Subcutaneous abdominal adipose tissue (tissue), 5 donors: ENCODE results near the gene SLC37A1.

Experiments used
- H3K27ac ChIP-seq: one replicate; pipeline ENCODE4 v1.7.0; 2013; ENCODE audit warnings: low read depth, mild to moderate bottlenecking, inconsistent platforms, low read length, moderate library complexity
- H3K27me3 ChIP-seq, 5 donors: one replicate each; pipeline ENCODE4 v1.7.0; 2013; ENCODE audit warnings: low read length in 5 of 5, inconsistent platforms in 1 of 5; ENCODE audit not compliant: control insufficient read depth in 5 of 5, insufficient read depth in 4 of 5
- H3K36me3 ChIP-seq, 5 donors: one replicate each; pipeline ENCODE4 v1.7.0; 2013; ENCODE audit warnings: low read length in 5 of 5; ENCODE audit not compliant: control insufficient read depth in 5 of 5, insufficient read depth in 5 of 5
- H3K4me1 ChIP-seq, 5 donors: one replicate each; pipeline ENCODE4 v1.7.0; 2013; ENCODE audit warnings: low read length in 5 of 5, mild to moderate bottlenecking in 3 of 5, moderate library complexity in 1 of 5; ENCODE audit not compliant: control insufficient read depth in 5 of 5, insufficient read depth in 5 of 5
- H3K4me3 ChIP-seq, 5 donors: one replicate each; pipeline ENCODE4 v1.7.0; 2013; ENCODE audit warnings: low read length in 5 of 5, low read depth in 1 of 5
- H3K9ac ChIP-seq, 5 donors: one replicate each; pipeline ENCODE4 v1.7.0; 2013; ENCODE audit warnings: low read length in 5 of 5, mild to moderate bottlenecking in 4 of 5, moderate library complexity in 3 of 5
- H3K9me3 ChIP-seq, 5 donors: one replicate each; pipeline ENCODE4 v1.7.0; 2013; ENCODE audit warnings: low read length in 5 of 5; ENCODE audit not compliant: control insufficient read depth in 5 of 5
- donor health status: healthy.
- donor health status: healthy.
- donor health status: healthy.
- donor health status: healthy.
- donor health status: healthy.

Gene SLC37A1

GRCh38 chr21:42616941-42617340 is 103.3 kb downstream of the SLC37A1 start:
- Histone ChIP-seq H3K9ac (no peak overlapping the region), H3K4me1 (peaks cover 0 to 8% (median 5%) of the 10 kb centered on the region in 5 donors), H3K27ac (no peak overlapping the region), H3K27me3 (peaks cover 28 to 48% (median 44%) of the 10 kb centered on the region in 5 donors), H3K36me3 (no peaks in the 10 kb centered on the region), H3K4me3 (peak overlapping the region in 2 of 5 donors; percentile 44 to 56), H3K9me3 (peaks cover 0 to 3% (median 0%) of the 10 kb centered on the region in 5 donors)

DNA sequence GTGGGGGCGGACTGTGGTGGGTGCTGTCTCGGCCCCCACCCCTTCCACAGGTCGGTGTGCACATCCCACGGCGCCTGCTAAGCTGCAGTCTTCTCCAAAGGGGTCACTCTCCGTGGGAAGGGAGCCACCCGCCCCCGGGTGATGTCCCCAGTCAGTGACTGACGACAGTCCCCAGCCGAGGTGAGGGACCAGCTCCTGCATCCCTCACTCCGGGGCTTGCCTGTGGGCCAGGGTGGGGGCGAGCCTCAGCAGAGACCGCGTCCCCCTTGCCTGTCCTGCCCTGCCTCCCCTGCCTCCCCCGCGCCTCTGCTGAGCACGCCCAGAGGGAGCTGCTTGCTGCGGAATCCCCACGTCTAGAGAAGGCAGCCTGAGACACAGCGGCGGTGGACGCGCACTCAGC is 103.8 kb downstream of the SLC37A1 start:
- Histone ChIP-seq H3K27ac (no peak overlapping the region), H3K27me3 (peaks cover 28 to 48% (median 44%) of the 10 kb centered on the region in 5 donors), H3K4me1 (peaks cover 0 to 8% (median 5%) of the 10 kb centered on the region in 5 donors)

GRCh38 chr21:42618707-42619102 is 105.1 kb downstream of the SLC37A1 start:
- Histone ChIP-seq H3K9me3 (no peaks in the 10 kb centered on the region), H3K4me1 (peaks cover 0 to 8% (median 5%) of the 10 kb centered on the region in 5 donors), H3K4me3 (no peak overlapping the region), H3K27ac (no peak overlapping the region), H3K36me3 (no peaks in the 10 kb centered on the region), H3K9ac (no peak overlapping the region), H3K27me3 (peaks cover 31 to 48% (median 44%) of the 10 kb centered on the region in 5 donors)

More for the DNA sequence above, 103.8 kb downstream of the SLC37A1 start:
- Histone ChIP-seq H3K36me3 (no peaks in the 10 kb centered on the region), H3K4me3 (no peak overlapping the region), H3K9ac (no peak overlapping the region), H3K9me3 (peaks cover 0 to 2% (median 0%) of the 10 kb centered on the region in 5 donors)

- Histone ChIP-seq H3K27me3 (peaks cover 31 to 48% (median 44%) of the 10 kb centered on the region in 5 donors), H3K4me3 (no peak overlapping the region), H3K27ac (no peak overlapping the region), H3K9ac (no peak overlapping the region), H3K4me1 (peaks cover 0 to 8% (median 5%) of the 10 kb centered on the region in 5 donors), H3K9me3 (no peaks in the 10 kb centered on the region), H3K36me3 (no peaks in the 10 kb centered on the region)
Observed at GRCh38 chr21:42619166-42619565, 105.5 kb downstream of the SLC37A1 start.

GRCh38 chr21:42619841-42620240 is 106.2 kb downstream of the SLC37A1 start:
- Histone ChIP-seq H3K9me3 (no peaks in the 10 kb centered on the region), H3K4me3 (no peak overlapping the region), H3K27ac (no peak overlapping the region), H3K9ac (no peak overlapping the region), H3K27me3 (peaks cover 33 to 48% (median 44%) of the 10 kb centered on the region in 5 donors), H3K36me3 (no peaks in the 10 kb centered on the region), H3K4me1 (peaks cover 0 to 8% (median 5%) of the 10 kb centered on the region in 5 donors)

DNA sequence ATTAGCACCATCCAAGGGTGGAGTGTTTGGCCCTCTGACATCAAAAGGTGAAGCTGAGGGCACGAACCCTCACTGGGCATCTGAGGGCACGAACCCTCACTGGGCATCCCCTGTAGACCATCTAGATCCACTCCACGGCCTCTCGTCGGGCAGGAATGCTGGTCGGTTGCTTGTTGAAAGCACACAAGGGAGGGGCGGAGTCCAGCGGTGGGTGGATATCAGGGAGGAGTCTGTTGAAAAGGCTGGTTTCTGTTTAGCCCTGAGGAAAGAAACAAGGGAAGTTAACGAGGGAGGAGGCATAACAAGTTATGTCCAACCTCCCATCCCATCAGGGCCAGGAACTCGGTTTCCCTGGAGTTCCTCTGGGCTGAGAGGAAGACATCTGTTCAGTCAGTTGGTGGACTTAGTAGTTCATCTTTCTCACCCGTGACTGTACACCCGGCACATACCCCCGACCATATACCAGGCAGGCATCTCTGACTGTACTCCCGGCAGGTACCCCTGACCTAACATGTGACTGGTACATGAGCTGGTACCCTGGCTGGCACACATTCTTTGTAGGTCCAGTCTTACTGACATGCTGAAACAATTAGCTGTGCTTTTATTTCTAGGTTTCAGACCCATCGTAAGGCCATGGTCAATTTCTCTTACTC is 107.6 kb downstream of the SLC37A1 start:
- Histone ChIP-seq H3K9ac (no peak overlapping the region), H3K9me3 (no peaks in the 10 kb centered on the region), H3K27me3 (peaks cover 29 to 49% (median 37%) of the 10 kb centered on the region in 5 donors), H3K27ac (no peak overlapping the region), H3K4me1 (peaks cover 0 to 5% (median 5%) of the 10 kb centered on the region in 5 donors), H3K4me3 (peak overlapping the region in 1 of 5 donors; percentile 4), H3K36me3 (no peaks in the 10 kb centered on the region)

GRCh38 chr21:42621819-42622177 is 108.1 kb downstream of the SLC37A1 start:
- Histone ChIP-seq H3K27me3 (peaks cover 24 to 50% (median 33%) of the 10 kb centered on the region in 5 donors), H3K36me3 (no peaks in the 10 kb centered on the region), H3K9me3 (no peaks in the 10 kb centered on the region), H3K27ac (no peak overlapping the region), H3K4me3 (no peak overlapping the region), H3K9ac (no peak overlapping the region), H3K4me1 (peaks cover 0 to 2% (median under 1%) of the 10 kb centered on the region in 5 donors)

- no peak overlapping the region for H3K9ac ChIP-seq
- no peak overlapping the region for H3K4me3 ChIP-seq
- H3K27me3 ChIP-seq: peaks cover 19 to 50% (median 29%) of the 10 kb centered on the region in 5 donors
Observed at GRCh38 chr21:42622284-42622683, 108.6 kb downstream of the SLC37A1 start.

DNA sequence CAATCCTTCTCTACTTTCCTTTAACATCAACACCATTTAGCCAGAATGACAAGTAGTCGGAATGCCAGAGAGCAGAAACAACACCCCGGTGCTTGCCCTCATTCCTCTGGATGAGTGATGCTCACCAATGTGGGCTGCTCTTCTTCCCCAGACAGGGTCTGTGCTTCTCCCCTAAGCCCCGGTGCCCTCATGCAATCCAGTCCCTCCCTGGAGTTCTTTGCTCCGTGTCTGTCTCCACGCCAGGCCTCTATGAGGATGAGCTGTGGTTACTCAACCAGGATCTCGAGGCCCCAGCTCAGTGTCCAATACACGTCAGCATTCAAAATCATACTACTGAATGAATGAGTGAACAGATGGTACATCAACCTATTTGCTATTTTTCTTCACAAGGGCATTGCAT is 110.0 kb downstream of the SLC37A1 start:
- H3K27me3 ChIP-seq: peaks cover 8 to 46% (median 24%) of the 10 kb centered on the region in 5 donors
- H3K27ac ChIP-seq: no peak overlapping the region
- H3K9me3 ChIP-seq: no peaks in the 10 kb centered on the region
- H3K9ac ChIP-seq: no peak overlapping the region
- H3K4me1 ChIP-seq: no peaks in the 10 kb centered on the region
- no peak overlapping the region for H3K4me3 ChIP-seq
- H3K36me3 ChIP-seq: no peaks in the 10 kb centered on the region

More at GRCh38 chr21:42622284-42622683, 108.6 kb downstream of the SLC37A1 start:
- Histone ChIP-seq H3K36me3 (no peaks in the 10 kb centered on the region), H3K27ac (no peak overlapping the region), H3K4me1 (no peaks in the 10 kb centered on the region), H3K9me3 (no peaks in the 10 kb centered on the region)

DNA sequence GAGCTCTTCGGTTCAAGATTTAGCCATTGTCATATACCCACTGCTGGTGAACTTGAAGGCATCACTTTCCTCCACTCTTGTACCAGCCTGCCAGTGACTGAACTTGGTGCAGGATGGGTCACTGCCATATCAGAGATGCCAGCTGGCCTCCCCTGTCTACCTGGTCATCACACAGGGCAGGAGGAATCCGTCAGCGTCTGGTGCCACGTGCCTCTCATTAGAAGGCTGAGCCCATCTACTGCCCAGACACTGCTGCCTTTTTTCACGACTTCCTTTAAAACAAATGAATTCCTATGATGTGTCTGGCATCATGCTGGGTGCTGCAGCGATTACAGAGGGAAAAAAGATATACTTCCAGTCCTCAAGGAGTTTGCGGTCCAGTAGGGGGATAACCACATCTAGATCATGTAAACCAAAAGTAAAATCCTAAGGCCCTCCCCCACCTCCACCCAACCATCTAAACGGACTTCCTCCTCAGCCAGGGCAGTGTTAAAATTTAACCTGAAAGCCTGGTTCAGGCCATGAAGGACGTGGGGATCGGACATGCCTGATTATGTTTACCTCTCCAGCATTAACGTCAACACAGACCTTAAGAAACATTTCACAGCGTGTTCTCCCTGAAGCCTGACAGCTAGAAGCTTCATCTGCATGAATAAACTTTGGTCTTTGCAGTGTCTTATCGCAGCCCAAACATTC is 110.6 kb downstream of the SLC37A1 start:
- Histone ChIP-seq H3K4me3 (no peak overlapping the region), H3K9ac (no peak overlapping the region), H3K9me3 (no peaks in the 10 kb centered on the region), H3K4me1 (no peaks in the 10 kb centered on the region), H3K27ac (no peak overlapping the region), H3K36me3 (no peaks in the 10 kb centered on the region), H3K27me3 (peaks cover 6 to 41% (median 21%) of the 10 kb centered on the region in 5 donors)
